ENCODE data around the gene SLC6A6.

Gene SLC6A6

GRCh38 chr3:14480207-14481017, 78.0 kb downstream of the SLC6A6 start:
- no peaks in the 10 kb centered on the region for H3K9me3 ChIP-seq (ENCODE audit: low read length)
- no peaks in the 10 kb centered on the region for H3K4me1 ChIP-seq (ENCODE audit: insufficient read depth, low read length)
- H3K27ac ChIP-seq (ENCODE audit: low read depth, low read length): no peak overlapping the region
- no peaks in the 10 kb centered on the region for H3K27me3 ChIP-seq (ENCODE audit: control insufficient read depth in 1 of 2, insufficient read depth in 2 of 2, low read length in 2 of 2)
- no peak overlapping the region for H3K9ac ChIP-seq (ENCODE audit: low read length)
- H3K4me3 ChIP-seq (ENCODE audit: low read depth in 1 of 2, low read length in 2 of 2): no peak overlapping the region
- peaks cover 11% of the 10 kb centered on the region for H3K36me3 ChIP-seq (ENCODE audit: insufficient read depth, low read length)

DNA sequence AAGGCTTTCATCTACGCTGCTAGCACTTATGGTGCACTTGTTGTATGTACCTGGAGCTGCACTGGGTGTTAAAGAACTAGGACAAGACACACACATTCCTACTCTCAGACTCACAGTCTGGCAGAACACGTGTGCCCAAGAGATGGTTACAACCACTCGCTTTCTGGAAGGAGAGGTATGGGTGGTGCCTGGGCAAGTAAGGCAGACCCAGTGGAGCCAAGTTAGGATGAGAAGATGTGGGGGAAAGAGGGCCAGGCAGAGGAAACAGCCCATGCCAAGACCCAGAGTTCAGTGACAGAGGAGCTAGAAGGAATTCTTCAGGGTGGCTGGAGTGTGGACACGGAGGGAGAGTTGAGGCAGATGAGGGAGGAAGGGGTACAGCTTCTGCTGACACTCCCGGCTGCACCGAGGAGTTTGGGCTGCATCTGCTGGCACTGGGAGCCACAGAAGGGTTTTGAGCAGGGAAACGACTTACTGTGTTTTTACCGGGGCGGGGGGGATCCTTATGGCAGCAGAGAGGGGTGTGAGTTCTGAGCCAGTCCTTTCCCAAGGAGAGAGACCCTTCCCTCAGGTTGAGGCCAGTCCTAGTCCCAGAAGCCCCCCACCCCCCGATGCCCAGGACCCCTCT, 78.7 kb downstream of the SLC6A6 start:
- Histone ChIP-seq H3K4me3 (ENCODE audit: low read depth in 1 of 2, low read length in 2 of 2) (no peak overlapping the region), H3K27ac (ENCODE audit: low read depth, low read length) (no peak overlapping the region), H3K27me3 (ENCODE audit: control insufficient read depth in 1 of 2, insufficient read depth in 2 of 2, low read length in 2 of 2) (no peaks in the 10 kb centered on the region), H3K4me1 (ENCODE audit: insufficient read depth, low read length) (no peaks in the 10 kb centered on the region), H3K36me3 (ENCODE audit: insufficient read depth, low read length) (peaks cover 11% of the 10 kb centered on the region), H3K9ac (ENCODE audit: low read length) (no peak overlapping the region), H3K9me3 (ENCODE audit: low read length) (no peaks in the 10 kb centered on the region)

- Histone ChIP-seq H3K9me3 (ENCODE audit: low read length) (no peaks in the 10 kb centered on the region), H3K27ac (ENCODE audit: low read depth, low read length) (no peak overlapping the region), H3K9ac (ENCODE audit: low read length) (no peak overlapping the region), H3K4me3 (ENCODE audit: low read depth in 1 of 2, low read length in 2 of 2) (no peak overlapping the region), H3K36me3 (ENCODE audit: insufficient read depth, low read length) (peaks cover 11% of the 10 kb centered on the region), H3K27me3 (ENCODE audit: control insufficient read depth in 1 of 2, insufficient read depth in 2 of 2, low read length in 2 of 2) (no peaks in the 10 kb centered on the region), H3K4me1 (ENCODE audit: insufficient read depth, low read length) (no peaks in the 10 kb centered on the region)
Measured at GRCh38 chr3:14481646-14482036, 79.2 kb downstream of the SLC6A6 start.

DNA sequence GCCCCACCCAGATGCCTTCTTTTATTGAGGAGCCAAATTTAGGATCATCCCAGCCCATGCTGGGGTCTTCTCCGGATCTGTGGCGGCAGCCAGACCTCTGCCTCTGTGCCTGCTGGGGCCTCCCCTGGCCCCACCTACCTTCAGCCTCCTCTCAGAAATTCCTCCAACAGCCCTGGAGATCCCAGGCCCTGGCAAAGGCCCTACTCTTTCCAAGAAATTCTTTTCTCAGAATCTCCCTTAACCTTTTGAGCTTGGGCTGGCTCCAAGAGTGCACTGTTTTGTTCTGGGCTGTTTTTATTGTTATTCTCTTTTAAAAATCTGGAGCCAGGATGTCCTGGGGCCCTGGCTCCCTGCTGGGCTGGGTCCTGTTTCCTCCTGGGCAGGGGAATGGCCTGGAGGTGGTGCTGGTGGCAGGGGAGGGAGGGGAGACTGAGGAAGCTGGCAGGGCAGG, 79.9 kb downstream of the SLC6A6 start:
- Histone ChIP-seq H3K9me3 (ENCODE audit: low read length) (no peaks in the 10 kb centered on the region), H3K4me1 (ENCODE audit: insufficient read depth, low read length) (no peaks in the 10 kb centered on the region), H3K36me3 (ENCODE audit: insufficient read depth, low read length) (peaks cover 11% of the 10 kb centered on the region), H3K27ac (ENCODE audit: low read depth, low read length) (no peak overlapping the region), H3K27me3 (ENCODE audit: control insufficient read depth in 1 of 2, insufficient read depth in 2 of 2, low read length in 2 of 2) (no peaks in the 10 kb centered on the region), H3K4me3 (ENCODE audit: low read depth in 1 of 2, low read length in 2 of 2) (no peak overlapping the region), H3K9ac (ENCODE audit: low read length) (no peak overlapping the region)

GRCh38 chr3:14483286-14483685, 80.9 kb downstream of the SLC6A6 start:
- H3K36me3 ChIP-seq (ENCODE audit: insufficient read depth, low read length): peaks cover 11% of the 10 kb centered on the region
- no peak overlapping the region for H3K9ac ChIP-seq (ENCODE audit: low read length)
- H3K27ac ChIP-seq (ENCODE audit: low read depth, low read length): no peak overlapping the region
- no peaks in the 10 kb centered on the region for H3K9me3 ChIP-seq (ENCODE audit: low read length)
- no peaks in the 10 kb centered on the region for H3K4me1 ChIP-seq (ENCODE audit: insufficient read depth, low read length)
- H3K4me3 ChIP-seq (ENCODE audit: low read depth in 1 of 2, low read length in 2 of 2): no peak overlapping the region
- H3K27me3 ChIP-seq (ENCODE audit: control insufficient read depth in 1 of 2, insufficient read depth in 2 of 2, low read length in 2 of 2): no peaks in the 10 kb centered on the region

- Histone ChIP-seq H3K9ac (ENCODE audit: low read length) (no peak overlapping the region), H3K36me3 (ENCODE audit: insufficient read depth, low read length) (peaks cover 7% of the 10 kb centered on the region), H3K27ac (ENCODE audit: low read depth, low read length) (no peak overlapping the region), H3K9me3 (ENCODE audit: low read length) (no peaks in the 10 kb centered on the region), H3K4me3 (ENCODE audit: low read depth in 1 of 2, low read length in 2 of 2) (no peak overlapping the region), H3K27me3 (ENCODE audit: control insufficient read depth in 1 of 2, insufficient read depth in 2 of 2, low read length in 2 of 2) (no peaks in the 10 kb centered on the region), H3K4me1 (ENCODE audit: insufficient read depth, low read length) (no peaks in the 10 kb centered on the region)
Measured at GRCh38 chr3:14484741-14485140, 82.3 kb downstream of the SLC6A6 start.

GRCh38 chr3:14485981-14486380, 83.6 kb downstream of the SLC6A6 start:
- no peaks in the 10 kb centered on the region for H3K9me3 ChIP-seq (ENCODE audit: low read length)
- no peak overlapping the region for H3K9ac ChIP-seq (ENCODE audit: low read length)
- no peaks in the 10 kb centered on the region for H3K36me3 ChIP-seq (ENCODE audit: insufficient read depth, low read length)
- no peaks in the 10 kb centered on the region for H3K4me1 ChIP-seq (ENCODE audit: insufficient read depth, low read length)
- H3K27me3 ChIP-seq (ENCODE audit: control insufficient read depth in 1 of 2, insufficient read depth in 2 of 2, low read length in 2 of 2): no peaks in the 10 kb centered on the region
- H3K4me3 ChIP-seq (ENCODE audit: low read depth in 1 of 2, low read length in 2 of 2): no peak overlapping the region
- no peak overlapping the region for H3K27ac ChIP-seq (ENCODE audit: low read depth, low read length)

DNA sequence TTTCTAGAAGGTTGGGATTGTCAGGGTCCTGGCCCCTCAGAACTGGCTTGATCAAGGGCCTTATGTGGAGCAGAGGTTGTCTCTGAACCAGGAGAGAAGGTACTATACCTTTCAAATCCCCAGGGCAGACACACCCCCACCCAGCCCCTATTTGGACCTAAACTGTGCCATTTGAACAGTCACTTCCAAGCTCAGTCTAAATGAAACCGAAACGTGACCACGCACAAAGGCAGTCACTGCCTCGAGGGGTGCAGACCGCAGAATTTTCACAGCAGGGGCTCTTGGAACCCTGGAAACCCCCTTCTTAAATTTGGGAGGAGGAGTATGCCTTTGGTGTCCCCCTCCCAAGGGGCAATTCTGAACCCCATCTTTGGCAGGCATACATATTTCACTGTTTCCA, 84.1 kb downstream of the SLC6A6 start:
- no peaks in the 10 kb centered on the region for H3K4me1 ChIP-seq (ENCODE audit: insufficient read depth, low read length)
- H3K36me3 ChIP-seq (ENCODE audit: insufficient read depth, low read length): no peaks in the 10 kb centered on the region
- H3K27me3 ChIP-seq (ENCODE audit: control insufficient read depth in 1 of 2, insufficient read depth in 2 of 2, low read length in 2 of 2): no peaks in the 10 kb centered on the region
- no peak overlapping the region for H3K27ac ChIP-seq (ENCODE audit: low read depth, low read length)
- no peak overlapping the region for H3K9ac ChIP-seq (ENCODE audit: low read length)
- H3K4me3 ChIP-seq (ENCODE audit: low read depth in 1 of 2, low read length in 2 of 2): no peak overlapping the region
- no peaks in the 10 kb centered on the region for H3K9me3 ChIP-seq (ENCODE audit: low read length)

- H3K4me3 ChIP-seq (ENCODE audit: low read depth in 1 of 2, low read length in 2 of 2): no peak overlapping the region
- H3K9me3 ChIP-seq (ENCODE audit: low read length): no peaks in the 10 kb centered on the region
- H3K27me3 ChIP-seq (ENCODE audit: control insufficient read depth in 1 of 2, insufficient read depth in 2 of 2, low read length in 2 of 2): no peaks in the 10 kb centered on the region
- no peak overlapping the region for H3K27ac ChIP-seq (ENCODE audit: low read depth, low read length)
- H3K9ac ChIP-seq (ENCODE audit: low read length): no peak overlapping the region
- no peaks in the 10 kb centered on the region for H3K4me1 ChIP-seq (ENCODE audit: insufficient read depth, low read length)
- H3K36me3 ChIP-seq (ENCODE audit: insufficient read depth, low read length): no peaks in the 10 kb centered on the region
Measured at GRCh38 chr3:14487086-14487485, 84.7 kb downstream of the SLC6A6 start.

DNA sequence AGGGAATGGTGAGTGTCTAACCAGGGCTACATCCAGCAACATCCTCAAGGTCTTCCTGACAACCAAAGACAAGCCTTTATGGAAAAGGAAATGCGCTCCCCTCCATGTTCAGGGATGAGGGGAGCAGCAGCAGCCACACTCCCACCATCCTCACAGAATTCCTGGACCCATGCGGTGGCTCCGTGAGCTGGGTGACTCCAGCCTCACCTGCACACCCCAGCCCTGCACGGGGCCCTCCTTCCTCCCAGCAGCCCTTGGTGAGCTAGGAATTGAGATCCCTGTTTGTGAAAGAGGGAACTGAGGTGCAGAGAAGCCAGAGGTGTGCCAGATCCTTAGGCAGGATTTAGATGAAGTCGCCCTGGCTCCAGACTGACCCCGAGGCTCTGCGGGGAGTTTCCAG, 85.4 kb downstream of the SLC6A6 start:
- Histone ChIP-seq H3K4me1 (ENCODE audit: insufficient read depth, low read length) (no peaks in the 10 kb centered on the region), H3K9me3 (ENCODE audit: low read length) (no peaks in the 10 kb centered on the region), H3K4me3 (ENCODE audit: low read depth in 1 of 2, low read length in 2 of 2) (no peak overlapping the region), H3K36me3 (ENCODE audit: insufficient read depth, low read length) (no peaks in the 10 kb centered on the region), H3K27me3 (ENCODE audit: control insufficient read depth in 1 of 2, insufficient read depth in 2 of 2, low read length in 2 of 2) (no peaks in the 10 kb centered on the region), H3K27ac (ENCODE audit: low read depth, low read length) (no peak overlapping the region), H3K9ac (ENCODE audit: low read length) (no peak overlapping the region)

GRCh38 chr3:14488286-14489041, 86.1 kb downstream of the SLC6A6 start:
- no peak overlapping the region for H3K4me3 ChIP-seq (ENCODE audit: low read depth in 1 of 2, low read length in 2 of 2)
- no peaks in the 10 kb centered on the region for H3K27me3 ChIP-seq (ENCODE audit: control insufficient read depth in 1 of 2, insufficient read depth in 2 of 2, low read length in 2 of 2)
- no peaks in the 10 kb centered on the region for H3K4me1 ChIP-seq (ENCODE audit: insufficient read depth, low read length)
- no peaks in the 10 kb centered on the region for H3K9me3 ChIP-seq (ENCODE audit: low read length)
- no peaks in the 10 kb centered on the region for H3K36me3 ChIP-seq (ENCODE audit: insufficient read depth, low read length)
- H3K27ac ChIP-seq (ENCODE audit: low read depth, low read length): no peak overlapping the region
- H3K9ac ChIP-seq (ENCODE audit: low read length): no peak overlapping the region

Data from muscle layer of colon (tissue), 2 donors.